DOHH2 (cell line): ENCODE measurements around the gene TMED7.

Experiments used
- EZH2phosphoT487 ChIP-seq: fragments of 200-600 bp; sonication (generic); IDR thresholded peaks from 2 replicates; pipeline ENCODE4 v1.6.1; 2017; ENCODE audit warnings: borderline replicate concordance, mild to moderate bottlenecking, antibody characterized with exemption, low read length, moderate library complexity, mixed read lengths
- TF ChIP-seq, protein P1 (sequence below): fragments of 200-600 bp; sonication (generic); IDR thresholded peaks from one replicate; pipeline ENCODE4 v1.5.1; 2014; ENCODE audit warnings: antibody characterized with exemption, mild to moderate bottlenecking, low read depth, low read length; ENCODE audit not compliant: poor library complexity, severe bottlenecking

DNA sequence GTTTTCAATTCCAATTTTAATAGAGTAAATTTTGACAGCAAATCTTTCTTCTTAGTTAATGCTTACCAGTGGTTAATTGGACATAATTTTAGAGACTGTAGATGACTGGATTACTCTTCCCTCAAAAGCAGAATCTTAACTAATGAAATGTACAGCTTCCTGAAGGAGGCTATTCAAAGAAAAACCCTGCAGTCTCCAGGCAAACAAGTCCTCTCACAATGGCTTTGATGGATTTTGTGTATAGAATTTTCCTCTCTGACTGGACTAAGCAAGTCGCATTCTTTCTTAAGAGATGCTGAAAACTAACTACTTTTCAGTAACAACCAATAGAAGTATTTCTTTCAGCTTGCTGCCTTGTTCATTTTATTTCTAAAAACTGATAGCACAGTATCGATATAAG lies 35.7 kb upstream of the TMED7 start:
- TF ChIP-seq, protein P1, sequence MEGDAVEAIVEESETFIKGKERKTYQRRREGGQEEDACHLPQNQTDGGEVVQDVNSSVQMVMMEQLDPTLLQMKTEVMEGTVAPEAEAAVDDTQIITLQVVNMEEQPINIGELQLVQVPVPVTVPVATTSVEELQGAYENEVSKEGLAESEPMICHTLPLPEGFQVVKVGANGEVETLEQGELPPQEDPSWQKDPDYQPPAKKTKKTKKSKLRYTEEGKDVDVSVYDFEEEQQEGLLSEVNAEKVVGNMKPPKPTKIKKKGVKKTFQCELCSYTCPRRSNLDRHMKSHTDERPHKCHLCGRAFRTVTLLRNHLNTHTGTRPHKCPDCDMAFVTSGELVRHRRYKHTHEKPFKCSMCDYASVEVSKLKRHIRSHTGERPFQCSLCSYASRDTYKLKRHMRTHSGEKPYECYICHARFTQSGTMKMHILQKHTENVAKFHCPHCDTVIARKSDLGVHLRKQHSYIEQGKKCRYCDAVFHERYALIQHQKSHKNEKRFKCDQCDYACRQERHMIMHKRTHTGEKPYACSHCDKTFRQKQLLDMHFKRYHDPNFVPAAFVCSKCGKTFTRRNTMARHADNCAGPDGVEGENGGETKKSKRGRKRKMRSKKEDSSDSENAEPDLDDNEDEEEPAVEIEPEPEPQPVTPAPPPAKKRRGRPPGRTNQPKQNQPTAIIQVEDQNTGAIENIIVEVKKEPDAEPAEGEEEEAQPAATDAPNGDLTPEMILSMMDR, result no peak
- TF ChIP-seq EZH2phosphoT487, result no peak
